Fibroblast of lung (primary cell): ENCODE data around the gene ATP1A3.

ENCODE experiments used
- CTCF ChIP-seq, 2 donors: IDR thresholded peaks in 1 of 2; conservative IDR thresholded peaks in 1 of 2; 1 replicate in 1 of 2; 2 replicates in 1 of 2; pipeline ENCODE4 v1.5.1; 2011 to 2012; ENCODE audit warnings: low read length in 2 of 2, control low read depth in 1 of 2, inconsistent platforms in 1 of 2, low read depth in 1 of 2, mild to moderate bottlenecking in 1 of 2
- EZH2 ChIP-seq: IDR thresholded peaks from 2 replicates; pipeline ENCODE4 v1.5.1; 2012; ENCODE audit warnings: low read length, control low read depth, mild to moderate bottlenecking; ENCODE audit errors: missing control alignments

GRCh38 chr19:42024622-42025111, 30.6 kb upstream of the ATP1A3 start:
- TF ChIP-seq CTCF (conservative IDR thresholded peaks at IDR 0.05 in 1 of 2, IDR thresholded peaks at IDR 0.05 in 1 of 2; ENCODE audit: low read depth in 1 of 2, low read length in 2 of 2) (no peak), EZH2 (no peak)
